GM12878 (cell line): ENCODE results near the gene DCAF11. TPM values are rescaled to one million over a fixed set of nuclear protein-coding genes. Genes with fewer than 3 reads are reported as not detected.
A peak's percentile ranks its signal among the peaks of the same experiment; 100 is the strongest.

ENCODE experiments used
- ATAC-seq: fragments of 200-7000 bp; cut with Tn5 transposase; 3 replicates; pipeline ENCODE4 v1.9.1; 2020; ENCODE audit warnings: mild to moderate bottlenecking, moderate library complexity
- BruUV-seq: library from RNA; stranded (reverse); fragments of 400-500 nt; replicated peaks from 2 replicates; lab custom pipeline; 2021; lab: Mats Ljungman, UMichigan
- CTCF ChIA-PET: fragments of 300-600 bp; sonication (Branson Sonifier 250); formaldehyde crosslinking; extraction: SDS; loops from one replicate; lab custom pipeline; 2021; ENCODE audit warnings: inconsistent platforms; lab: Yijun Ruan, JAX
- POLR2A ChIA-PET: fragments of 350-600 bp; formaldehyde crosslinking; extraction: SDS; loops from one replicate; lab custom pipeline; 2021; ENCODE audit warnings: inconsistent platforms; lab: Charles Lee
- RAD21 ChIA-PET: fragments of 300-600 bp; sonication (Branson Sonifier 250); formaldehyde crosslinking; loops from one replicate; lab custom pipeline; 2023; ENCODE audit warnings: antibody characterized with exemption; ENCODE audit not compliant: unreplicated experiment; lab: Charles Lee
- SMC1A ChIA-PET: fragments of 300-600 bp; sonication (Branson Sonifier 250); formaldehyde crosslinking; loops from one replicate; lab custom pipeline; 2023; ENCODE audit not compliant: unreplicated experiment, uncharacterized antibody; lab: Charles Lee
- DNase-seq: peaks from one replicate; pipeline ENCODE4 v3.0.0-alpha.2; 2011; ENCODE audit warnings: low read depth, low spot score
- FAIRE-seq: peaks from 3 replicates; lab custom pipeline; 2011; peaks lifted over from hg19 to GRCh38; lab: Jason Lieb, UNC
- H2AFZ ChIP-seq: 2 replicates; pipeline ENCODE4 v1.6.0; 2011; ENCODE audit warnings: low read depth, low read length, control low read depth; ENCODE audit not compliant: control insufficient read depth
- H3K27ac ChIP-seq: 2 replicates; pipeline ENCODE4 v1.5.1; 2011; ENCODE audit warnings: control low read depth; ENCODE audit not compliant: control insufficient read depth, insufficient read depth
- H3K27me3 ChIP-seq, 2 experiments: replicated peaks in 1 of 2; 2 replicates each; pipeline versions ENCODE4 v1.6.0 to v1.6.1; 2011; ENCODE audit warnings: low read length in 1 of 2; ENCODE audit not compliant: control insufficient read depth in 2 of 2, insufficient read depth in 2 of 2
- H3K36me3 ChIP-seq, 2 experiments: 2 replicates each; pipeline ENCODE4 v1.5.1; 2011; ENCODE audit warnings: low read length in 1 of 2; ENCODE audit not compliant: control insufficient read depth in 2 of 2, insufficient read depth in 2 of 2
- H3K4me1 ChIP-seq: 2 replicates; pipeline ENCODE4 v1.6.1; 2011; ENCODE audit warnings: mild to moderate bottlenecking, low read length, moderate library complexity, mixed read lengths; ENCODE audit not compliant: control insufficient read depth, insufficient read depth
- H3K4me2 ChIP-seq: 2 replicates; pipeline ENCODE4 v1.6.0; 2011; ENCODE audit warnings: control low read depth; ENCODE audit not compliant: control insufficient read depth, insufficient read depth
- H3K4me3 ChIP-seq: fragments of 200-600 bp; sonication (generic); 2 replicates; pipeline ENCODE4 v1.5.1; 2016
- H3K79me2 ChIP-seq: 2 replicates; pipeline ENCODE4 v1.6.0; 2011; ENCODE audit warnings: low read length; ENCODE audit not compliant: control insufficient read depth, insufficient read depth
- H3K9ac ChIP-seq: 2 replicates; pipeline ENCODE4 v1.8.0; 2011; ENCODE audit warnings: low read length, control low read depth, mixed read lengths; ENCODE audit not compliant: control insufficient read depth, insufficient read depth
- H3K9me3 ChIP-seq: replicated peaks from 3 replicates; pipeline ENCODE4 v1.5.1; 2011; ENCODE audit warnings: mild to moderate bottlenecking, low read length; ENCODE audit not compliant: control insufficient read depth, insufficient read depth
- H4K20me1 ChIP-seq: 2 replicates; pipeline ENCODE4 v1.6.0; 2011; ENCODE audit not compliant: control insufficient read depth, insufficient read depth
- BACH1 ChIP-seq: fragments of 450-650 bp; IDR thresholded peaks from 2 replicates; pipeline ENCODE4 v1.6.1; 2017; ENCODE audit warnings: mild to moderate bottlenecking, borderline replicate concordance
- DPF2 ChIP-seq: fragments of 450-650 bp; IDR thresholded peaks from 2 replicates; pipeline ENCODE4 v1.6.1; 2017; ENCODE audit warnings: mild to moderate bottlenecking
- IRF4 ChIP-seq: IDR thresholded peaks from 2 replicates; pipeline ENCODE4 v1.6.1; 2011; ENCODE audit warnings: low read depth, low read length
- RELA ChIP-seq: fragments of 450-650 bp; IDR thresholded peaks from 2 replicates; pipeline ENCODE4 v1.8.0; 2014; ENCODE audit warnings: borderline replicate concordance; ENCODE audit not compliant: partially characterized antibody
- RUNX3 ChIP-seq: IDR thresholded peaks from 2 replicates; pipeline ENCODE4 v1.6.1; 2012; ENCODE audit warnings: low read length, inconsistent platforms
- SP1 ChIP-seq: IDR thresholded peaks from one replicate; pipeline ENCODE4 v1.6.1; 2011; ENCODE audit warnings: low read depth, low read length
- WGBS: methylation state at CpG from one replicate; pipeline ENCODE4 v1.1.6; 2016; ENCODE audit warnings: low lambda C conversion rate; ENCODE audit not compliant: insufficient replicate concordance, insufficient coverage; ENCODE audit errors: missing lambda C conversion rate; 5-methylcytosine and 5-hydroxymethylcytosine counted together
- in situ Hi-C: fragments of 300-500 bp; cut with MboI; formaldehyde crosslinking; loops from 9 replicates; pipeline ENCODE4 v1.14.3; 2018; ENCODE audit warnings: mixed read lengths
- intact Hi-C: fragments of 100-400 bp; cut with micrococcal nuclease; formaldehyde crosslinking; loops from one replicate; pipeline ENCODE4 v1.14.2; 2022; ENCODE audit not compliant: unreplicated experiment
- polyA plus RNA-seq, 11 experiments: library from polyadenylated mRNA; depleted of rRNA in 4 of 11; unstranded in 6 of 11; stranded (reverse) in 5 of 11; fragments of >200 nt; fragmentation: Nextera tagmentation in 4 of 11; fragmentation: Illumina TruSeq in 1 of 11; extraction: Ambion mirVana in 4 of 11; extraction: Trizol in 1 of 11; gene quantifications; 1 replicate in 1 of 11; 2 replicates in 10 of 11; pipeline versions ENCODE4 v1.2.1 to v1.2.3, GENCODE V29; 2011 to 2016; ENCODE audit warnings: inconsistent platforms in 2 of 11, missing spikeins in 2 of 11, low read depth in 1 of 11
- total RNA-seq, 4 experiments: library from RNA; depleted of rRNA in 3 of 4; stranded (reverse); fragments of >200 nt in 3 of 4; fragmentation: Illumina TruSeq in 1 of 4; extraction: Trizol in 1 of 4; gene quantifications; 2 replicates each; pipeline versions ENCODE4 v1.2.1 to v1.2.3, GENCODE V29; 2013 to 2021

Gene DCAF11
- total and polyA plus RNA-seq, 10 of the 15 experiments (the other 5 are each of a cell fraction or from before 2014, with no cell fraction given), result 13.4 to 91.2 (median 68.7) TPM

- Histone ChIP-seq H3K9me3 (no peaks in the 10 kb centered on the region), H3K27ac (peak overlapping the region; percentile 94), H3K9ac (peak overlapping the region; percentile 88), H3K4me2 (peak overlapping the region; percentile 88), H3K4me1 (peaks cover 14% of the 10 kb centered on the region), H3K36me3 (peaks cover 8 to 39% of the 10 kb centered on the region in 2 experiments), H3K79me2 (peaks cover 65% of the 10 kb centered on the region), H3K27me3 (no peaks in the 10 kb centered on the region), H3K4me3 (peak overlapping the region; percentile 82), H4K20me1 (no peaks in the 10 kb centered on the region), H2AFZ (0 out of 2 replicates have a peak overlapping the region, but pooled peaks have one; percentile 8)
- intact Hi-C loops, result loop anchor here (5.0 kb wide), 1 partner anchor 151 kb away; the partner anchor contains the start of genes DHRS1 and NOP9
- ChIA-PET POLR2A (interaction anchor here (0.5 to 5.8 kb wide), 20 partner anchors 10 to 176 kb away, joined by 3 to 99 read pairs (median 10); partner anchors contain the start of genes CHMP4A, CIDEB, DCAF11 and IPO4), SMC1A (interaction anchor here (0.9 to 4.8 kb wide), 12 partner anchors 9 to 96 kb away, joined by 3 to 54 read pairs (median 8); partner anchors contain the start of genes DCAF11, IPO4, IRF9 and NRL), CTCF (interaction anchor here (1.1 to 8.2 kb wide), 14 partner anchors 10 to 286 kb away, joined by 3 to 63 read pairs (median 6); partner anchors contain the start of genes CHMP4A, CIDEB, DCAF11 and IRF9), RAD21 (interaction anchor here (0.9 to 3.9 kb wide), 14 partner anchors 9 to 125 kb away, joined by 3 to 37 read pairs (median 8); partner anchors contain the start of genes DCAF11, IRF9, NRL and PCK2)
- no peak for FAIRE-seq
- WGBS, result 0% methylated on average over 9 of the region's 9 CpGs
- ATAC-seq, result no peak
- BruUV-seq, result no TSS peak
- DNase-seq, result no peak
- TF ChIP-seq SP1 (no peak), RUNX3 (0 out of 2 replicates have a peak, but pooled peaks have one; percentile 30), IRF4 (0 out of 2 replicates have a peak, but pooled peaks have one; percentile 34), DPF2 (0 out of 2 replicates have a peak, but pooled peaks have one; percentile 26), BACH1 (no peak), RELA (peak; percentile 67)
- in situ Hi-C loops, result no loop called here
Measured at GRCh38 chr14:24145690-24146452, 31.3 kb downstream of the DCAF11 start.
